NCI-H187 treated with DMSO at 0.1 percent for 48 hours (cell line): ENCODE measurements around the gene MACF1.
"Not testable (repeated sequence)": the region's sequence is repeated elsewhere in the genome, so short reads cannot be mapped to it uniquely, and the experiment has no call there.

Experiments
- DNase-seq: peaks from one replicate; lab custom pipeline; 2025; lab: John Stamatoyannopoulos, UW

MACF1 gene

GRCh38 chr1:39514710-39515124, 310.2 kb downstream of the MACF1 start:
- not testable (repeated sequence) for DNase-seq

GRCh38 chr1:39515131-39516086, 310.9 kb downstream of the MACF1 start:
- DNase-seq = not testable (repeated sequence)

GRCh38 chr1:39516841-39517240, 312.3 kb downstream of the MACF1 start:
- not testable (repeated sequence) for DNase-seq

- not testable (repeated sequence) for DNase-seq
Measured at GRCh38 chr1:39517936-39518335, 313.4 kb downstream of the MACF1 start.

- not testable (repeated sequence) for DNase-seq
Measured at GRCh38 chr1:39519376-39519775, 314.9 kb downstream of the MACF1 start.

GRCh38 chr1:39522221-39522620, 317.7 kb downstream of the MACF1 start:
- DNase-seq = not testable (repeated sequence)

GRCh38 chr1:39522661-39523567, 318.4 kb downstream of the MACF1 start:
- DNase-seq = no peak

GRCh38 chr1:39524171-39524570, 319.7 kb downstream of the MACF1 start:
- DNase-seq = no peak

- DNase-seq = no peak
Measured at GRCh38 chr1:39524591-39525365, 320.3 kb downstream of the MACF1 start.

- DNase-seq = no peak
Measured at GRCh38 chr1:39525366-39526165, 321.1 kb downstream of the MACF1 start.

- DNase-seq = no peak
Measured at GRCh38 chr1:39526466-39527189, 322.1 kb downstream of the MACF1 start.

GRCh38 chr1:39527190-39527579, 322.7 kb downstream of the MACF1 start:
- not testable (repeated sequence) for DNase-seq

- DNase-seq = no peak
Measured at GRCh38 chr1:39528082-39528481, 323.6 kb downstream of the MACF1 start.

GRCh38 chr1:39529901-39530535, 325.5 kb downstream of the MACF1 start:
- DNase-seq = no peak

GRCh38 chr1:39531526-39531925, 327.0 kb downstream of the MACF1 start:
- DNase-seq = no peak

GRCh38 chr1:39533442-39533841, 328.9 kb downstream of the MACF1 start:
- no peak for DNase-seq
